ENCODE measurements around the gene TRIM3.

TRIM3 gene

DNA sequence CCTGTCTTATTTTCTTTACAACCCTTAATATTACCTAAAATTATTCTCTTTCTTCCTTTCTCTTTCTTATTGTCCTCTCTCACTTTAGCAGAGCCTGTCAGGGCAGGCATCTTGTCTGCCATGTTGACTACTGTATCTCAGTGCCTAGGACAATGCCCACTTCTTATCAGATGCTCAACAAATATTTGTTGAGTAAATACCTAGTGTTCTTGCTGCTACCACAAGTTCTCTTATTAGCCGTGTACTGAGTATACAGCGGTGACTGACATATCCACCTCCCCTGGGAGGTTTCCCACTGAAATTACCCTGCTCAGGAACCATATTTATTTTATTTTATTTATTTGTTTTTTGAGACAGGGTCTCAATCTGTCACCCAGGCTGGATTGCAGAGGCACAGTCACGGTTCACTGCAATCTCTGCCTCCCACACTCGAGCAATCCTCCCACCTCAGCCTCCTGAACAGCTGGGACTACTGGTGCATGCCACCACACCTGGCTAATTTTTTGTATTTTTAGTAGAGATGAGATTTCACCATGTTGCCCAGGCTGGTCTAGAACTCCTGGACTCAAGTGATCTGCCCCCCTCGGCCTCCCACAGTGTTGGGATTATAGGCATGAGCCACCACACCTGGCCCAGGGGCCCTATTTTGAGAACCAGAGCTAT lies 39.6 kb downstream of the TRIM3 start:
- no peak for DNase-seq

DNA sequence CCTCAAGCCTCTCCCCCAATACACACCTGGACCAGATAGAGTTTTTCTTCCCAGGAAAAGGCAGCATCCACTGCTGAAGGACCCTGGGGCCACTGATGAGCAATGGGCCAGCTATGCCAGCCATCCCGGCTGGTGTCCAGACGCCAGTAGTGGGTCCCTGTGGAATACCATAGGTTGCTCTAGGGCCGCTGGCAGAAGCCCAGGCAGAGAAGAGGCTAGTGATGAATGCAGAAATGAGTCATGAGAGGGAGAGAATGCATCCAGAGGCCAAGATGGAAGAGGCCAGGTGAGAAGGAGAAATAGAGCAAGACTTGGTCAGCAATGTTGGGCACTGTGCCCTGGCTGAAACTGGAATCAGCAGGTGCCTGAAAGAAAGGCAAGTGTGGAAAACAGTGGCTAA lies 41.9 kb downstream of the TRIM3 start:
- DNase-seq: no peak

DNA sequence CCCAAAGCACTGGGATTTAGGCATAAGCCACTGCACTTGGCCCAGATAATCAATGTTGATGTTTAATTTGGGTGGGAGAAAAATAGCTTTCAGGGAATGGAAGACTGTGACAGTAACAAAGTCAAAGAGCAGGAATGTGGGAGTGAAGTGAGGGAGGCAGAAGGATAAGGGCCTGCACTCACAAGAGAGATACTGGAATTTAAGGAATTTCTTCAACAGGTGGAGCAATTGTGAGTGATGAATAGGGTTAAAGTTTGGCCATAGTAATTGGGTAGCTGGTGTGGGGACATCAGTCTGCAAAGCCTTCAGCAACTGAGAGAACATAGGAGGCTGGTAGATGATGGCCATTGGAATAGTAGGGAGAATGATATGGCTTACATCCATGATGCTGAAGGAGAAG lies 46.2 kb downstream of the TRIM3 start:
- DNase-seq: no peak

DNA sequence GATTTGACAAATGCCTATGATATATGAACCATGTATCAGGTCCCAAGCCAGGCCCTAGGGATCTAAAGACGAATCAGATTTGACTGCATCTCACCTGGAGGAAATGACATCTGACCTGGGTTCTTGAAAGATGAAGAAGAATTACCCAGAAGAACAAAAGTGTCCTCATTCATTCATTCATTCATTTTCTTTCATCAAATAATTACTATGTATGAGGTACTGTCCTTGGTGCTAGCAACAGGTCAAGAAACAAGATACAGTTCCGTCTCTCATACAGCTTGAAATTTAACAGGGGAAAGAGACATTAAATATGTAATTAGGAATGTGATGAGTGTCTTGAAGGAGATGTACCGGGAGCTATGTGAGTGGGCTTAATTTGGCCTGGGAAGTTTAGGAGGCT lies 53.1 kb downstream of the TRIM3 start:
- DNase-seq: no peak

DNA sequence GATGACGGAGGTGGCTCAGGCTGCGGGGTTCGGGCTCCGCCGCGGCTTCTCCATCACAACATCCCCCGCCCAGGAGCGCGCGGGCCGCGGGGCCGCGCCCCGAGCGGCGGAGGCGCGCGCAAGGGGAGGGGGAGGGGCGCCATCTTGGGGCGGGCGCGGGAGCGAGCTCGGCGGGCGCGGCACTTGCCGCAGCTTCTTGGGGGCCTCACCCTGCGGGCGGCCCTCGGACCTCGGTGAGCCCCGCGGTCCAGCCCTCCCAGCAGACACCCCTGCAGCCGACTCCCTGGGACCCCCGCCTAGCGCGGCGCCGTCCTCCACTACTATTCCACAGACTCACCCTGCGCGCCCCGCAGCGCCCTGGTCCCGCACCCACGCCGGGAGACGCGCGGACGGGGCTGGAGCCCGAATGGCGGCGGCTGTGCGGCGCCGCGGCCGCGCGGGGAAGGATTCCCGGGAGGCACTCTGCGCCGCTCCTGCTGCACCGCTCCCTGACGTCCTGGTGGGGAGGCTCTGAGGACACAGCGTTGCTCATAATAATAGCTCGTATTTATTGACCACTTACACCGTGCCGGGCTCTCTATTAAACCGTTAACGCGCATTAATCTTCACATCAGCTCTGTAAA lies 54.6 kb downstream of the TRIM3 start, which contains the start of gene APBB1:
Gene APBB1, minus strand, starts transcription at position 86 of the 623 bp plus-strand sequence. CDS start 7,747 bp downstream, outside the sequence.
- peak; percentile 61 for DNase-seq

DNA sequence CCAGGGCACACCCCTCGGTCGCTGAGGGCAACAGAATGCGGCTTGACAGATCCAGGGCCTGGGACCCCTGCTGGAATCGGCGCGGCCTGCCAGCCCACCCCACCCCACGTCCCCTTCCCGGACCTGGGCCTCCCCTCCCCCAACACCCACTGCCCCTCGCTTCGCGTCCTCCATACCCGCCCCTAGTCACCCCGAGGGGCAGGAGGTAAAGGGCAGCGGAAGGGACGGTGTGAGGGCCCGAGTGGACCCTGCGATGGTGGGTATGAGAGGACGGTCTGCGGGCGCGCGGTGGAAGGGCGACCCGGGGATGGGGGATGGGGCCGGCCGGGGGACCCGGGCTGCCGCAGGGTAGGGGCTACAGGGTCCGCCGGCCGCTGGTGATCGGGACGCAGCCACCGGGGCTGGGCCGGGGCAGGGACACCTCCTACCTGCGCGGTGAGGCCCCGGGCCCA lies 55.2 kb downstream of the TRIM3 start:
- DNase-seq: no peak

DNA sequence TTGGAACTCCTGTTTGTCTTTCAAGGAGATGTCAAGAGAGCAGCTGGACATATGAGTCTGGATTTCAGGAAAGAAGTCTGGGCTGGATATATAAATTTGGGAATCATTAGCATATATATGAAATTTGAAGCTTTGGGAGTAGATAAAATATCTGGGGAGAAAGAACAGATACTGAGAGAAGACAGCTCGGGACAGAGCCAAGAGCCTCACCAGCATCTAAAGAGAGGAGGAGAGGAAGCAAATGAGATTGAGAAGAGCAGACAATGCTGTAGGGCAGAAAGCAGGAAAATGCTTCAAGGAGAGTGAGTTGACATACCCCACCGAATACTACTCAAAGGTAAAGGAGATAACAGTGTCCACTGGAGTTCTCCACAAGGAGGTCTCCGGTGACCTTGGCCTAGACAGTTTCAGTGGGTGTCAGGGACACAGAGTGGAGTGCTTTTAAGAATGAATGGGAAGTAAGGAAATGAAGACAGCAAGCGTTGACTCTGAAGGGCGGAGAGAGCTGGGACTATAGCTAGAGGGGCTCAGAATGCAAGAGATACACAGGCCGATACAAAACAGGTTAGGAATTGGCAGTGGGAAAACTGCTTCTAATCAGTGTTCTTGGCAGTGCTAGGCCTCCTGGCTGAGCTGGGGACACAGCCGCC lies 55.7 kb downstream of the TRIM3 start:
- DNase-seq: no peak

DNA sequence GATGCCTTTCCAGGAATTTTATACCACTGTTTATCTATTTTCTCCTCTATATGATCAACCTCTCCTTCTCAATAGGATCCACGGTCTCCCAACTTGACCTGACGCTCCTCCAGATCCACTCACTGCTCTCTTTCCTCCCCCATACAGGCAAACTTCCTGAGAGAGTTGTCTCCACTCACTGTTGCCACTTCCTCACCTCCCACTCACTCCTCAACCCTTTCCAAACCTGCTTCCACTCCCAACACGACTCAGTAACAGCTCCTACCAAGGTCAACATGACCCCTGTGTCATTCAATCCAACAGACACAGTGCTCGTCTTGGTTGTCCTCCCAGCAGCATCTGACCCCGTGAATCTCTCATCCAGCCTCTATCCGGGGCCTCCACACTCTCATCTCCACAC lies 57.9 kb downstream of the TRIM3 start:
- no peak for DNase-seq

DNA sequence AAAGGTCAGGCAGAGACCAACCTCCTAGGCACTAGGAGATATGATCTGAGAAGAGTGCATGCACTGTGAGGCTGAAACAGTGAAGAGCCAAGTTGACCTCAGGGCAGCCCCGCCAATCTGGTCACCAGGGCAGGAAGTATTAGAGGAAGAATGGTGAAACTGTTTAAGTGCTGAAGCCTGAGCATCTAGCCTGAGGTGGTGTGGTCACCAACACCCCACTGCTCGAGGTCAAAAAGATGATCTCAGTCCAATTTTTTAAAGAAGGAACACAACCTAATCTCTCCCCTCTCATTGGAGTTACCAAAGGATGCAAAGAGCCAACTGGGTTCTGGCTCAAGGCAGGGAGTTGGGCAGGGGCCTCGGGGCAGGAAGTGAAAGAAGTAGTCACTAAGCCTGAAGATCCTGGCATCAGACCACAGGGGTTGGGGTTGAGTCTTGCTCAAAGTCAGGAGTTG lies 58.8 kb downstream of the TRIM3 start:
- DNase-seq: peak; percentile 15

DNA sequence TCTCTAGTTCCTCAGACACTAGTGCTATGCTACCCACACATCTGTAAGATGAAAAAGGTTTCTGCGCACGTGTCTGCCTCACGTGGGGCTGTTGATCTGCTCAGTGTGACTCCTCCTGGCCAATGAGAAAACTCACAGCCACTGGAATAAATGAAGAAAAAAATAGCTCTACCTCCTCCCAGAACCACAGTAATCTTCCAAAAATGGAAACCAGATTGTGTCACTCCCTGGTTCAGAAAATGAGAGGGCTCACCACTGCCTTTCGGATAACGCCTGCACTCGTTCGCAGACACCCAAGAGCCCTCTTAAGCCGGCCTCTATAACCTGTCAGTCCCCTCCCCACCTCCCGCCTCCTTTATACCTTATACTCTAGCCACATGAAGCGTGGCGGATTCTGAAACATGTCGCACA lies 59.9 kb downstream of the TRIM3 start:
- DNase-seq: no peak

DNA sequence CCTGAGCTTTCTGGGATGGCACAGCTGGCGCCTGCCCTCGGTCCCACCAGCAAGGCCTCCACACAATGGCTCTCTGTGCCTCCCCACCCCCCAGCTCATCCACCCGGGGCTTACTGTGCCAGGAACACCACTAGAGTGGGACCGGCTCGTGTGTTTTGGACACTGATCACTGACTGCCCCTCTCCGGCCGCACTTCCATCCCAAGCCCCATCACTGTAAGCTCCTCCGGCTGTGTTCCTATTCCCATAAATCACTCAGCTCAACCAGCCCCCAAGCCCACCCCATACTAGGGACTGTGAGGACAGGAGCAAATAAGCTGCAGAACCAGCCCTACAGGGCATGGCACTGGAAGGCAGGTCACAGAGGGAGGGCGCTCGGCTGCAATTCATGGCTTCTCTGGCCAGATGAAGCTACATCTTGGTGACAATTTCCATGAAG lies 62.1 kb downstream of the TRIM3 start:
- DNase-seq: no peak

DNA sequence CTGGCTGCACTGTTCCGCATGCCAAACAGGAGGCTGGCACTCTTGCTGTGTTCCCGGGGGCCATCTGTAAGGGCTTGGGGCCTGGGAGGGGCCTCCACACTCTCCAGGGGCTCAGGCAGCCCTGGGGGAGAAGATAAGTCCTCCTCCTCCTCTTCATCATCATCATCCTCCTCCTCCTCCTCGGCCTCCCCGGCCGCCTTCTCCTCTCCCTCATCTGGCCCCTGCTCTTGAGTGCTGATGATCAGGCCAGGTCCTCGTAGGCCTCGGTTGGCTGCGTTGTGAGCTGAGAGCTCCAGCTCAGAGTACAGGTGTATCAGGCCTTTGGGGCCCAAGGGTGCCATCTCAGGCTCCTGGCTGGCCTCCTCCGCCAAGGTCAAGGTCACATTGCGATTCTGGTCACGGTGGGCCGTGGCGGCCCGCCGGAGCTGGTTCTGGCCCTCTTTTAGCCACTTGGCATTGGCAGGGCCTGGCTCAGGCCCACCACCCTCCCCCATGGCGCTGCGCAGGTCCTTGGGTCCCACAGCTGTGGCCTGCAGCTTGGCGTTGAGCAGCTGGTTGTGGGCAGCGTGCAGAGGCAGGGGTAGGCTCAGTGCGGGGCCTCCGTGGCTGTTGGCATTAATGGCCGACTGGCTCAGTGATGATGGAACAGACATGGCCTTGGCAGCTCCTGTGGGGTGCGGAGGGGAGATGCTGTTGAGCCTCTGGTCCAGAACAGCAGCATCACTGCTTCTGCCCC lies 62.9 kb downstream of the TRIM3 start:
- DNase-seq: no peak

DNA sequence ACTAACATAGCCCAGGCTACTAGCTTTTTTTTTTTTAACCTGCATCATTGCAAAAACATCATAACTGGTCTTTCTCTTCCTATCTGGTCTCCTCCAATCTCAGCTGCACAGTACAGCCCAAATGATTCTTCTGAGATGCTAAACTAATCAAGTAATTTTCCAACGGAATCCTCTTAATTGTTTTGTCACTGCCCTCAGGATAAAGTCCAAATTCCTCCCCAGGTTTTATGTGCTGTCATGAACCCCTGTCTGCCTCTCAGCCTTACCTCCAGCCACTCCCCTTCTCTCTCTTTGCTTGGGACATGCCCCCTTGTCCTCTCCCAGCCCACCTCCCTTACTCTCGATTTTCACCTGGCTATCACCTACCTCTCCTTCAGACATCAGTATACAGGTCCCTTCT lies 67.4 kb downstream of the TRIM3 start:
- DNase-seq: no peak

DNA sequence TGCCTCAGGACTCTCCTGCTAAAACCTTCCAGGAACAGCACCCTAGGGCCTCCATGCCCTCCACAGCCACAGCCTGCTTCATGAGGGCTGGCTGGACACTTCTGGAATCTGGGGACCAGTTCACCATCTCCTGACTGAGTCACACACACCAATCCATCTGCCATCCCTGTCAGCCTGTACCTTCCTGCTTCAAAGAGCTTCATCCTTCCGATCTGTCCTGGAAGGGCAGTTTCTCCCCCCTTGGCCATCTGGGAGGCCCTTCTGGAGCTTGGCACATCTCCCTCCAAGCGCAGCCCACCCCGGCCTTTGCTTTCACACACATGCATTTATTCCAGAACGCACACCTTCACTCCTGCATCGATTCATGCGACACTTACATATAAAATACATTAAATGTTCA lies 67.9 kb downstream of the TRIM3 start:
- DNase-seq: no peak

DNA sequence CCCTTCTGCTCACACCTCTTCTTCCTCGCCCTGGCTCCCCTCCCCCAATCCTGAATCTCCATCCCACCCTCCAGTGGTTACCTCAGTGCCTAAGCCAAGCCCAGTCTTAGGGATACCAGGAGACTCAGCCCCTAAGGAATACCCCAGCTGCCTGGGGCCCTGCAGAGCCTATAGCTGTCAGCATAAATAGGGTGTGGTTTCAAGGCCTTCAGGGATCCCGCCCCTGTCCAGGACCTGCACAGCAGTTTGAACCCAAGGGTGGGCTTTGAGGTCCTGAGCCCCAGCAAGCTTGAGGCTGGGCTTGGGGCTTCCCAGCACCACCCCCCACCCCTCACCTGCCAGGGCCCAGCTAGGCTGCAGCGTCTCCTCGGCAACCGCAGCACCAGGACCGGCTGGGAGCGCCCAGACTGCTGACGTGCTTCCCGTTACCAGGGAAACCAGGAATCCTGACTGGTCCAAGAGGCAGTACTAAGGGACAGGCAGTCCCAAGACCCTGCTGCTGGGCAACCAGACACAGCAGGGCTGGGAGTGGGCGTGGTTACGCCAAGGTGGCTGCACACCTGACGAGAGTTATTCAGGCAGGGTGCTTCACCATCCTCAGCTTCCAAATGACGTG lies 68.6 kb downstream of the TRIM3 start:
- DNase-seq: no peak

DNA sequence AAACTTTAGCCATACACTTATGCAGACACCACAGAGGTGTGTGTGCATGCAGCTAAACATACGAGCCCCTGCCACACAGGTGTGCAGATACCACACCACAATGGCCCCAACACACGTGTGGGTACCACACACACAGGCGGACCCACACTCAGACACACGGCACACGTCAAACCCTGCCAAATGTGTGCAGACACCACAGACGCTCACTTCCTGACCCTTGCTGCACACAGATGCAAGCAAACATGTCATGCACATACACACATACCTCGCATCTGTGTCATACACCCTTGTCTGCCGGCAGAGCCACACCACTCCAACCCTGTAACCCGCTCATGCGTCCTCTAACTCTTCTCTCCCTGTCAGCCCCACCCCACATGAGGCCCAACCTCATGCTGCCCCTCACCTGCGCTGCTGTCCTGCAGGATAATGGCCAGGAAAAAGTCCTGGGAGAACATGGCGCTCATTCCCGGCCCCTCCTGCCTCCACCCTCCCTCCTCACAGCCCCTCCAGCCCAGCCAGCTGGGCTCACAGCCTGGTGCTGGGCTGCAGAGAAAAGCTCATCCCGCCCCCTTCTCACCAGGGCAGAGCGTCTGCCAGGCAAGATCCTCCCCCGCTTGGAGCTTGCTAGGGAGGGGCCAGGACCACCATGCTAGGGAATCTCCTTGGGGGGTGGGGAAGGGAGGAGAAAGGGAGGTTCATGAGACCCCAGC lies 69.2 kb downstream of the TRIM3 start:
- DNase-seq: no peak

DNA sequence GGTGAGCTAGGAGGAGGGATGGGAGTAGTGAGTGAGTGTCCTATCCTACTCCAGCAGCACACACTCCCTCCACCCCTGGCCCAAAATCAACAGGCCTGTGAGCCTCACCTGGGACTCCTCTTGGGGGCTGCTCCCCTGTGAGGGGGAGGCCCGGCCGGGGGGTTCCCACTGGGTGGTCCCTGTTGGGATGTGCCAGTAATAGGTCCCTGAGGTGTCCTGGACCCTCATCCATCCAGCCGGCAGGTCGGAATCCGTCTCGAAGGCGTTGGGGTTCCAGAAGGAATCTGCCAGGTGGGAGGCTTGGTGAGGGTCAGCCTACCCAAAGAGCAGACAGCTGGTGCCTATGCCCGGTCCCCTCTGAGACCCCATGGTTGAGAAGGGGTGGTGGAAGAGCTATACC lies 70.2 kb downstream of the TRIM3 start:
- DNase-seq: no peak

DNA sequence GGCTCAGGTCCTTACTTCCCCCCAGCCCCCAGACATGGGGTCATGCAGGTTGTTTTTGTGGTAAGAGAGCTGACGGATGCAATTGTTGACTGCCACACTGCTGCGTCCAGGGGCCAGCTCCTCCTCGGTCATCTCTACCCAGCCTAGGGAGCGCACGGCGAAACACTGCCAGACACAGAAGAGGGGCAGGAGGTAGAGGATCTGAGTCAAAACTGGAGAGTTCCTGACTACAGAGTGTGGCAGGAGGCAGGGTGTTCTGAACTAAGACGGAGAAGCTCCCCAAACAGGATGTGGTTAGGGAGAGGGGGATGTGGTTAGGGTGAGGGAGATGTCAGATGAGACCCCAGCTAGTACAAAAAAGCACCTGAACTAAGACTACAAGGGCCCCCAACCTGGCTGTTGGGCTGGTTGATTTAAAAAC lies 71.2 kb downstream of the TRIM3 start:
- peak; percentile 56 for DNase-seq

DNA sequence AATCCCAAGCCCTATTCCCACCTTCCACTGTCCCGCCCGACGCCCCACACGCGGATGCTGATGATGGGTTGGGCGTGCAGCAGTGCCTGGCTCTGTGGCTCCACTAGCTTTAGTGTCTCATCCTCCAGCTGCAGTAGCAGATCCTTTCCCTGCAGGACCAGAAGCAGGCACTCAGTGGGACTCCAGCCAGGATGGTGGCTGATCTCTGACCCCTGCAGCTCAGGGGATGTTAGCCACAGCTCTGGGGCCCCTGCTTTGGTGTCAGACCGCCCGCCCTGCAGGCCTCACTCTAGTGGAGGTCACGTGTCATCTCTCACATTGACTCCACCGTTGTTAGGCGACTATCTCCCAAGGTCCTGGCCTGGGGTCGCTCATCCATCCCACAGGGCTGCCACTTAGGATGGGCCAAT lies 71.7 kb downstream of the TRIM3 start:
- DNase-seq: no peak

DNA sequence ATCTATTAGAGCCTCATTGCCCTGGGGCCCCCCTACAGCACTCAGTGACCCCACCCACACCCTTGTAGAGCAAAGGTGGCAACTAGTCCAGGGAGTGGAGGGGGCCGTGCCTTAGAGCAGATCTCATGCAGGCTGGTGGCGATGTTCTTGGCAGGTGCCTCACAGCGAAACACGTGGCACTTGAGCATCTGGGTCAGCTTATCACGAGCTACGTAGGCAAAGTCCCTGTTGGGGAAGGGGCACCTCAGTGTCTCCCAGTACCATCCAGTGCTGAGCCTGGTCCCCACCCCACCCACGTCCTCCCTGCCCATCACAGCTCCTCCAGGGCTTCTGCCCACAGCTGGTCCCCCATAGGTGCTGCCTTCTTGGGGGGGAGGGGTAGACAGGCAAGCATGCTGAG lies 72.3 kb downstream of the TRIM3 start:
- DNase-seq: no peak

DNA sequence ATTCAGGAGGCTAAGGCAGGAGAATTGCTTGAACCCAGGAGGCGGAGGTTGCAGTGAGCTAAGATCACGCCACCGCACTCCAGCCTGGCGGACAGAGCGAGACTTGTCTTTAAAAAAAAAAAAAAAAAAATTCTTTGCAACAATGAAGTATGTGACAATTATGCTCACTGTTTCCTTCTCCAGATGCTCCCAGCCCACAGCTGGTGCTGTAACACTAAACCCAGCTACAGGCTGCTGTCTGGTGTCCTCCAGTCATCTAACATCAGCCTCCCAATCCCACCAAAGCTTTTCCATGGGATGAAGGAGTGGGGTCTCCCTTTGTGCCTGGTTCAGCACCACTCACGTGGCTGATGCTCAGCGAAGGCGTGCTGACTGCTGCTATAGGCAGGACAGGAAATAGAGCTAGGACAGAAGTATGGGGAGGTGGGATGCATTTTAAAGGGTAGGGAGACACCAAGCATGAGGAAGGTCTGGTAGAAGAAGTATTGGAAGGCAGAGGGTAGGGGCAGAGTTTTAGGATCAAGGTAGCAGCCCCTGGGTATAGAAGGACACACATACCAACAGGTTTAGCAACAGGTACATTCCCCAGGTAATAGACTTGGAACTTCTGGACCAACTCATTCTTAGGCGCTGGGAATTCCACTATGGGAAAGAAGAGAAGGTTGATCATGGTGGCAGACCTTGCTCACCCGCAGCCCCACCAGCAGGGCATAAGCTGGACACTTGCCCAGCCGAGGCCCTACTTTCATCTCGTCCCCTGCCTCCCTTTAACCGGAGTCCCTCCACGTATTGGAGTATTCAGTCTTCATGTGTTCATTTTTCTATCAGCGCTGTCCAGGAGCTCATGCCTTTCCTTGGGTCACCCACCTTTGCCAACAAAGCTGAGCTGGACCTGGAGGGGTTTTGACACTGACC lies 73.1 kb downstream of the TRIM3 start:
- no peak for DNase-seq

Data from hematopoietic multipotent progenitor cell treated with erythropoietin and hydrocortisone succinate and interleukin-3 and kit ligand, for 6 days (in vitro differentiated cells).